ENCODE results near the gene ABHD1.

GRCh38 chr2:27179344-27180000, 55.9 kb downstream of the ABHD1 start:
- TF ChIP-seq POLR2A (IDR thresholded peaks at IDR 0.05; ENCODE audit: low read depth, low read length) = no peak
- TF ChIP-seq FOS (IDR thresholded peaks at IDR 0.05; ENCODE audit: borderline replicate concordance, insufficient read depth, low read length) = no peak
- TF ChIP-seq, protein P1, sequence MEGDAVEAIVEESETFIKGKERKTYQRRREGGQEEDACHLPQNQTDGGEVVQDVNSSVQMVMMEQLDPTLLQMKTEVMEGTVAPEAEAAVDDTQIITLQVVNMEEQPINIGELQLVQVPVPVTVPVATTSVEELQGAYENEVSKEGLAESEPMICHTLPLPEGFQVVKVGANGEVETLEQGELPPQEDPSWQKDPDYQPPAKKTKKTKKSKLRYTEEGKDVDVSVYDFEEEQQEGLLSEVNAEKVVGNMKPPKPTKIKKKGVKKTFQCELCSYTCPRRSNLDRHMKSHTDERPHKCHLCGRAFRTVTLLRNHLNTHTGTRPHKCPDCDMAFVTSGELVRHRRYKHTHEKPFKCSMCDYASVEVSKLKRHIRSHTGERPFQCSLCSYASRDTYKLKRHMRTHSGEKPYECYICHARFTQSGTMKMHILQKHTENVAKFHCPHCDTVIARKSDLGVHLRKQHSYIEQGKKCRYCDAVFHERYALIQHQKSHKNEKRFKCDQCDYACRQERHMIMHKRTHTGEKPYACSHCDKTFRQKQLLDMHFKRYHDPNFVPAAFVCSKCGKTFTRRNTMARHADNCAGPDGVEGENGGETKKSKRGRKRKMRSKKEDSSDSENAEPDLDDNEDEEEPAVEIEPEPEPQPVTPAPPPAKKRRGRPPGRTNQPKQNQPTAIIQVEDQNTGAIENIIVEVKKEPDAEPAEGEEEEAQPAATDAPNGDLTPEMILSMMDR (IDR thresholded peaks at IDR 0.05; ENCODE audit: extremely low read depth in 1 of 2, insufficient read depth in 1 of 2, low read depth in 1 of 2, low read length in 2 of 2) = no peak
- no peak for TF ChIP-seq POLR2AphosphoS5 (IDR thresholded peaks at IDR 0.05; ENCODE audit: insufficient read depth, low read depth, low read length)

Measured in endothelial cell of umbilical vein (primary cell).